A549 (cell line): ENCODE results near the gene ATP6V0A1. TPM values are rescaled to one million over a fixed set of nuclear protein-coding genes. Genes with fewer than 3 reads are reported as not detected.

Source experiments
- ATAC-seq, 2 experiments: fragments of 200-7000 bp in 1 of 2; fragments of >200 bp in 1 of 2; cut with Nextera tagmentation in 1 of 2; cut with Tn5 transposase in 1 of 2; 3 replicates each; pipeline versions ENCODE4 v1.8.0 to v1.9.1; 2018 to 2020; ENCODE audit warnings: mild to moderate bottlenecking in 1 of 2, moderate library complexity in 1 of 2
- CTCF ChIA-PET: fragments of 300-600 bp; sonication (Branson Sonifier 250); formaldehyde crosslinking; extraction: SDS; loops from one replicate; lab custom pipeline; 2021; ENCODE audit warnings: antibody characterized with exemption, inconsistent platforms; lab: Yijun Ruan, JAX
- POLR2A ChIA-PET: fragments of 350-600 bp; formaldehyde crosslinking; extraction: SDS; loops from one replicate; lab custom pipeline; 2021; ENCODE audit warnings: antibody characterized with exemption, inconsistent platforms; lab: Yijun Ruan, JAX
- DNase-seq, 2 experiments: peaks; one replicate each; pipeline versions ENCODE4 v3.0.0 to v3.0.0-alpha.2; 2011 to 2016; ENCODE audit warnings: low read depth in 1 of 2, low spot score in 1 of 2
- FAIRE-seq: peaks from 2 replicates; lab custom pipeline; 2011; peaks lifted over from hg19 to GRCh38; lab: Jason Lieb, UNC
- H3K27ac ChIP-seq, 2 experiments: fragments of >200 bp; sonication (Bioruptor Twin); formaldehyde crosslinking; 3 replicates each; pipeline ENCODE4 v1.5.1; 2016 to 2017
- H3K4me1 ChIP-seq: fragments of >200 bp; sonication (Bioruptor Twin); formaldehyde crosslinking; 3 replicates; pipeline ENCODE4 v1.6.1; 2016
- H3K4me2 ChIP-seq: fragments of >200 bp; sonication (Bioruptor Twin); formaldehyde crosslinking; 3 replicates; pipeline ENCODE4 v1.6.1; 2016
- H3K4me3 ChIP-seq: fragments of >200 bp; sonication (Bioruptor Twin); formaldehyde crosslinking; 3 replicates; pipeline ENCODE4 v1.5.1; 2016
- H3K9me3 ChIP-seq: fragments of >200 bp; sonication (Bioruptor Twin); formaldehyde crosslinking; 3 replicates; pipeline ENCODE4 v1.6.1; 2016
- CBX8 ChIP-seq: fragments of 200-600 bp; sonication (generic); IDR thresholded peaks from 2 replicates; pipeline ENCODE4 v1.6.1; 2016
- CEBPB ChIP-seq, 2 experiments: fragments of >200 bp in 1 of 2; sonication (Bioruptor Twin) in 1 of 2; formaldehyde crosslinking in 1 of 2; IDR thresholded peaks; 2 replicates each; pipeline ENCODE4 v1.6.1; 2012 to 2016
- CTCF ChIP-seq: fragments of >200 bp; sonication (Bioruptor Twin); formaldehyde crosslinking; IDR thresholded peaks from 3 replicates; pipeline ENCODE4 v1.5.1; 2016
- EHMT2 ChIP-seq: fragments of 200-600 bp; sonication (generic); IDR thresholded peaks from 2 replicates; pipeline ENCODE4 v1.6.1; 2016; ENCODE audit warnings: antibody characterized with exemption, low read depth, mild to moderate bottlenecking, moderate library complexity
- FOSL2 ChIP-seq, 2 experiments: fragments of 450-650 bp in 1 of 2; fragments of >200 bp in 1 of 2; sonication (Bioruptor Twin) in 1 of 2; formaldehyde crosslinking; IDR thresholded peaks; 2 replicates each; pipeline versions ENCODE4 v1.5.0 to v1.6.1; 2016 to 2020; ENCODE audit warnings: mild to moderate bottlenecking in 1 of 2, moderate library complexity in 1 of 2
- HDAC2 ChIP-seq: fragments of 200-600 bp; sonication (generic); IDR thresholded peaks from 2 replicates; pipeline ENCODE4 v1.6.1; 2016
- HOXB5 ChIP-seq: fragments of 250-450 bp; sonication (Bioruptor Pico); IDR thresholded peaks from 2 replicates; pipeline ENCODE4 v1.5.0; 2020; ENCODE audit warnings: mild to moderate bottlenecking, moderate library complexity
- JUN ChIP-seq, 2 experiments: fragments of >200 bp; sonication (Bioruptor Twin); formaldehyde crosslinking; IDR thresholded peaks; 2 replicates in 1 of 2; 3 replicates in 1 of 2; pipeline ENCODE4 v1.6.1; 2016 to 2017
- MAFK ChIP-seq: fragments of 450-650 bp; IDR thresholded peaks from 2 replicates; pipeline ENCODE4 v1.6.1; 2014; ENCODE audit not compliant: partially characterized antibody
- NFE2L2 ChIP-seq: fragments of 150-350 bp; conservative IDR thresholded peaks from 2 replicates; pipeline ENCODE4 v1.6.1; 2014; ENCODE audit warnings: low read length
- NPAS2 ChIP-seq: fragments of 250-450 bp; sonication (Bioruptor Pico); IDR thresholded peaks from 2 replicates; pipeline ENCODE4 v1.8.0; 2022; ENCODE audit warnings: mild to moderate bottlenecking, moderate library complexity, borderline replicate concordance
- POLR2A ChIP-seq: IDR thresholded peaks from 2 replicates; pipeline ENCODE4 v1.6.1; 2012; ENCODE audit warnings: mild to moderate bottlenecking, low read length
- RAD21 ChIP-seq, 2 experiments: fragments of >200 bp in 1 of 2; sonication (Bioruptor Twin) in 1 of 2; formaldehyde crosslinking in 1 of 2; IDR thresholded peaks in 1 of 2; conservative IDR thresholded peaks in 1 of 2; 2 replicates in 1 of 2; 3 replicates in 1 of 2; pipeline ENCODE4 v1.6.1; 2012 to 2018; ENCODE audit warnings: inconsistent platforms in 1 of 2
- RCOR1 ChIP-seq: fragments of 150-350 bp; IDR thresholded peaks from 2 replicates; pipeline ENCODE4 v1.6.1; 2014; ENCODE audit warnings: antibody characterized with exemption, low read length, low read depth
- REST ChIP-seq: fragments of 200-600 bp; sonication (generic); IDR thresholded peaks from 2 replicates; pipeline ENCODE4 v1.6.1; 2016; ENCODE audit warnings: antibody characterized with exemption, mild to moderate bottlenecking, moderate library complexity
- RFX5 ChIP-seq: fragments of 450-650 bp; IDR thresholded peaks from 2 replicates; pipeline ENCODE4 v1.7.1; 2014; ENCODE audit warnings: antibody characterized with exemption, mild to moderate bottlenecking, moderate library complexity
- SREBF2 ChIP-seq: fragments of 450-650 bp; IDR thresholded peaks from 2 replicates; pipeline ENCODE4 v1.6.1; 2014; ENCODE audit warnings: mild to moderate bottlenecking, moderate library complexity
- WGBS: methylation state at CpG from one replicate; pipeline ENCODE4 v1.1.6; 2017; ENCODE audit errors: missing lambda C conversion rate; 5-methylcytosine and 5-hydroxymethylcytosine counted together
- polyA plus RNA-seq, 4 experiments: library from polyadenylated mRNA; depleted of rRNA in 3 of 4; stranded (reverse); fragments of >200 nt; fragmentation: RNase III in 1 of 4; extraction: RNeasy Plus Mini Kit Qiagen cat#74134 plus additional on column Dnase treatment in 1 of 4; gene quantifications; 2 replicates in 3 of 4; 3 replicates in 1 of 4; pipeline ENCODE4 v1.2.3, GENCODE V29; 2011 to 2017
- TF ChIP-seq, protein P1 (sequence below): fragments of 450-650 bp; IDR thresholded peaks from 2 replicates; pipeline ENCODE4 v1.6.1; 2014; ENCODE audit warnings: antibody characterized with exemption
- TF ChIP-seq, protein P2 (sequence below): fragments of 150-350 bp; IDR thresholded peaks from 2 replicates; pipeline ENCODE4 v1.6.1; 2014; ENCODE audit warnings: low read depth, mild to moderate bottlenecking, low read length
- TF ChIP-seq, protein P3 (sequence below): IDR thresholded peaks from 2 replicates; pipeline ENCODE4 v1.6.1; 2012; ENCODE audit warnings: low read depth, borderline replicate concordance

The ATP6V0A1 gene
- polyA plus RNA-seq, 2 of the 4 experiments (the other 2 are of a cell fraction), result 27.3 to 33.7 TPM

- FAIRE-seq, result no peak
- H3K4me2 ChIP-seq, result peak overlapping the region; percentile 88
- H3K9me3 ChIP-seq, result no peaks in the 10 kb centered on the region
- ATAC-seq, result peak; percentile 77 to 79
- TF ChIP-seq, protein P1, sequence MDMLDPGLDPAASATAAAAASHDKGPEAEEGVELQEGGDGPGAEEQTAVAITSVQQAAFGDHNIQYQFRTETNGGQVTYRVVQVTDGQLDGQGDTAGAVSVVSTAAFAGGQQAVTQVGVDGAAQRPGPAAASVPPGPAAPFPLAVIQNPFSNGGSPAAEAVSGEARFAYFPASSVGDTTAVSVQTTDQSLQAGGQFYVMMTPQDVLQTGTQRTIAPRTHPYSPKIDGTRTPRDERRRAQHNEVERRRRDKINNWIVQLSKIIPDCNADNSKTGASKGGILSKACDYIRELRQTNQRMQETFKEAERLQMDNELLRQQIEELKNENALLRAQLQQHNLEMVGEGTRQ, result no peak
- TF ChIP-seq FOSL2 (IDR thresholded peaks at IDR 0.05), result no peak
- peak; percentile 32 for TF ChIP-seq FOSL2 (CRISPR knock-in tag; IDR thresholded peaks at IDR 0.05)
- TF ChIP-seq CTCF, result peak; percentile 79
- TF ChIP-seq NPAS2 (CRISPR knock-in tag), result 0 out of 2 replicates have a peak, but pooled peaks have one; percentile 26
- TF ChIP-seq CEBPB (IDR thresholded peaks at IDR 0.05), result no peak
- TF ChIP-seq, protein P2, sequence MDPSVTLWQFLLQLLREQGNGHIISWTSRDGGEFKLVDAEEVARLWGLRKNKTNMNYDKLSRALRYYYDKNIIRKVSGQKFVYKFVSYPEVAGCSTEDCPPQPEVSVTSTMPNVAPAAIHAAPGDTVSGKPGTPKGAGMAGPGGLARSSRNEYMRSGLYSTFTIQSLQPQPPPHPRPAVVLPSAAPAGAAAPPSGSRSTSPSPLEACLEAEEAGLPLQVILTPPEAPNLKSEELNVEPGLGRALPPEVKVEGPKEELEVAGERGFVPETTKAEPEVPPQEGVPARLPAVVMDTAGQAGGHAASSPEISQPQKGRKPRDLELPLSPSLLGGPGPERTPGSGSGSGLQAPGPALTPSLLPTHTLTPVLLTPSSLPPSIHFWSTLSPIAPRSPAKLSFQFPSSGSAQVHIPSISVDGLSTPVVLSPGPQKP, result no peak
- TF ChIP-seq RAD21 (conservative IDR thresholded peaks at IDR 0.05 in 1 of 2, IDR thresholded peaks at IDR 0.05 in 1 of 2), result 0 out of 5 replicates have a peak, but pooled peaks of 1 of the 2 experiments have one; percentile 22
- no peak for TF ChIP-seq HDAC2
- TF ChIP-seq JUN (IDR thresholded peaks at IDR 0.05), result no peak
- TF ChIP-seq MAFK, result peak; percentile 90
- peaks cover 48% of the 10 kb centered on the region for H3K4me1 ChIP-seq
- peak overlapping the region; percentile 83 for H3K4me3 ChIP-seq
- POLR2A ChIA-PET, result interaction anchor here (0.9 to 1.7 kb wide), 3 partner anchors 30 to 68 kb away, joined by 4 to 6 read pairs (median 5); partner anchors contain the start of gene CAVIN1
- WGBS, result 4% methylated on average over 11 of the region's 11 CpGs
- peak overlapping the region; percentile 84 to 88 for H3K27ac ChIP-seq
- peak; percentile 68 to 74 for DNase-seq
- CTCF ChIA-PET, result interaction anchor here (0.8 to 3.8 kb wide), 22 partner anchors 8 to 305 kb away, joined by 3 to 20 read pairs (median 5); no protein-coding TSS in a partner anchor
Measured at GRCh38 chr17:42459256-42459800, 650 bp downstream of the ATP6V0A1 start.

- POLR2A ChIA-PET, result interaction anchor here (0.9 to 1.7 kb wide), 3 partner anchors 31 to 67 kb away, joined by 4 to 6 read pairs (median 5); partner anchors contain the start of gene CAVIN1
- peak overlapping the region; percentile 88 for H3K4me2 ChIP-seq
- H3K4me1 ChIP-seq, result peaks cover 54% of the 10 kb centered on the region
- WGBS, result 16% methylated on average over 6 of the region's 6 CpGs
- ATAC-seq, result peak; percentile 14 to 24; a peak in 4 of 6 replicates
- DNase-seq, result peak in 1 of 2 experiments; percentile 38
- no peaks in the 10 kb centered on the region for H3K9me3 ChIP-seq
- peak overlapping the region; percentile 28 to 88 for H3K27ac ChIP-seq
- peak; percentile 47 for TF ChIP-seq EHMT2
- TF ChIP-seq, protein P1, result no peak
- TF ChIP-seq, protein P3, sequence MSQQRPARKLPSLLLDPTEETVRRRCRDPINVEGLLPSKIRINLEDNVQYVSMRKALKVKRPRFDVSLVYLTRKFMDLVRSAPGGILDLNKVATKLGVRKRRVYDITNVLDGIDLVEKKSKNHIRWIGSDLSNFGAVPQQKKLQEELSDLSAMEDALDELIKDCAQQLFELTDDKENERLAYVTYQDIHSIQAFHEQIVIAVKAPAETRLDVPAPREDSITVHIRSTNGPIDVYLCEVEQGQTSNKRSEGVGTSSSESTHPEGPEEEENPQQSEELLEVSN, result no peak
- TF ChIP-seq HOXB5 (CRISPR knock-in tag), result peak; percentile 76; the same call in 1 of the 2 replicates
- TF ChIP-seq MAFK, result peak; percentile 70
- TF ChIP-seq POLR2A, result no peak
- TF ChIP-seq NFE2L2, result 0 out of 2 replicates have a peak, but pooled peaks have one; percentile 11
- TF ChIP-seq RFX5, result peak; percentile 79; the same call in 1 of the 2 replicates
- TF ChIP-seq CBX8, result no peak
- no peak for TF ChIP-seq RCOR1
- no peak for TF ChIP-seq FOSL2 (IDR thresholded peaks at IDR 0.05)
- no peak for TF ChIP-seq FOSL2 (CRISPR knock-in tag; IDR thresholded peaks at IDR 0.05)
- TF ChIP-seq RAD21 (conservative IDR thresholded peaks at IDR 0.05 in 1 of 2, IDR thresholded peaks at IDR 0.05 in 1 of 2), result no peak
- peak; percentile 95 for TF ChIP-seq REST
- no peak for TF ChIP-seq NPAS2 (CRISPR knock-in tag)
- TF ChIP-seq SREBF2, result no peak
- FAIRE-seq, result no peak
- H3K4me3 ChIP-seq, result peak overlapping the region; percentile 83
- CTCF ChIA-PET, result interaction anchor here (0.8 to 3.8 kb wide), 23 partner anchors 9 to 304 kb away, joined by 3 to 20 read pairs (median 5); partner anchors contain the start of gene CAVIN1
Measured at GRCh38 chr17:42459801-42460281, 1.2 kb downstream of the ATP6V0A1 start.
